Thymus (tissue), 11 donors: ENCODE measurements around the gene RMND1. TPM values are rescaled to one million over a fixed set of nuclear protein-coding genes. Genes with fewer than 3 reads are reported as not detected.

Experiments used
- DNase-seq, 9 donors: peaks; one replicate each; pipeline ENCODE4 v3.0.0-alpha.2; 2013; ENCODE audit warnings: low spot score in 9 of 9, low read depth in 6 of 9, missing footprints in 1 of 9
- H3K27ac ChIP-seq, 2 donors: one replicate each; pipeline ENCODE4 v1.5.1; 2013; ENCODE audit warnings: control low read depth in 1 of 2, low read depth in 1 of 2, low read length in 1 of 2, mild to moderate bottlenecking in 1 of 2, moderate library complexity in 1 of 2
- H3K27me3 ChIP-seq, 2 donors: one replicate each; pipeline ENCODE4 v1.5.1; 2013; ENCODE audit warnings: low read length in 1 of 2; ENCODE audit not compliant: control insufficient read depth in 2 of 2, insufficient read depth in 1 of 2
- H3K36me3 ChIP-seq, 2 donors: one replicate each; pipeline ENCODE4 v1.5.1; 2013; ENCODE audit warnings: low read length in 1 of 2, mild to moderate bottlenecking in 1 of 2, moderate library complexity in 1 of 2; ENCODE audit not compliant: control insufficient read depth in 2 of 2, insufficient read depth in 2 of 2
- H3K4me1 ChIP-seq, 2 donors: one replicate each; pipeline ENCODE4 v1.5.1; 2013; ENCODE audit warnings: low read length in 2 of 2; ENCODE audit not compliant: control insufficient read depth in 2 of 2, insufficient read depth in 2 of 2
- H3K4me3 ChIP-seq, 2 donors: one replicate each; pipeline ENCODE4 v1.5.1; 2013; ENCODE audit warnings: low read length in 2 of 2, control low read depth in 1 of 2, mild to moderate bottlenecking in 1 of 2
- H3K9me3 ChIP-seq, 2 donors: one replicate each; pipeline ENCODE4 v1.5.1; 2013; ENCODE audit warnings: low read length in 1 of 2, mild to moderate bottlenecking in 1 of 2; ENCODE audit not compliant: control insufficient read depth in 2 of 2, insufficient read depth in 1 of 2
- WGBS: extraction: QIAGEN DNeasy Blood & Tissue Kit; methylation state at CpG from one replicate; pipeline ENCODE4 v1.1.7; 2013; 5-methylcytosine and 5-hydroxymethylcytosine counted together
- polyA plus RNA-seq: library from polyadenylated mRNA; stranded (reverse); fragments of 200-250 nt; gene quantifications from one replicate; pipeline ENCODE4 v1.2.3, GENCODE V29; 2013
- total RNA-seq: library from RNA; stranded (reverse); fragments of 120-200 nt; gene quantifications from one replicate; pipeline ENCODE4 v1.2.4, GENCODE V29; 2013
- donor health status: healthy.

Gene RMND1
- total and polyA plus RNA-seq, 2 donors, result 17.0 to 17.2 TPM

DNA sequence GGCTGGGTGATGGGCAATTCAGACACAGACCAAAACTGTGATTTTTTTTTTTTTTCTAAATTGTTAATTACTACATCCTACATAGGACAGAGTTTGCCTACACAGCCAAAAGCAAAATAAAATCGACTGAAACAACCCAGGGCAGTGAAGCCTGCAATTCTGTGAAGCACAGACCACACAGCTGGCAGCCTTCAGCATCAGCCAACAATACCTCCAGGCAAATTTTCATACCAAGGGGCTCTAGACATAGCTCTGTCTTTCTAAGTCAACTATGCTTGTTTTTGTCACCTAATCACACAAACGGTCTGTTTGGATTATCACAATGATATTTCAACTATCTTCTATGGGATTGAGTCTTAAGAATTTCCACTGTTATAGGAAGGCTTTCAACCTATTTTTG is 17.6 kb downstream of the RMND1 start:
- DNase-seq, result no peak
- peaks cover 13 to 19% of the 10 kb centered on the region in 2 donors for H3K36me3 ChIP-seq
- WGBS, result 65% methylated on average over 2 of the region's 2 CpGs

GRCh38 chr6:151432651-151433050 is 19.3 kb downstream of the RMND1 start:
- no peak overlapping the region for H3K4me3 ChIP-seq
- no peaks in the 10 kb centered on the region for H3K4me1 ChIP-seq
- H3K9me3 ChIP-seq, result no peaks in the 10 kb centered on the region
- no peak overlapping the region for H3K27ac ChIP-seq
- peaks cover 18 to 35% of the 10 kb centered on the region in 2 donors for H3K36me3 ChIP-seq
- 97% methylated on average over 4 of the region's 4 CpGs for WGBS
- H3K27me3 ChIP-seq, result no peaks in the 10 kb centered on the region
- no peak for DNase-seq

More for the DNA sequence above, 17.6 kb downstream of the RMND1 start:
- Histone ChIP-seq H3K27me3 (no peaks in the 10 kb centered on the region), H3K4me3 (no peak overlapping the region), H3K9me3 (no peaks in the 10 kb centered on the region), H3K27ac (no peak overlapping the region), H3K4me1 (no peaks in the 10 kb centered on the region)

GRCh38 chr6:151431337-151431736 is 20.6 kb downstream of the RMND1 start:
- 98% methylated on average over 3 of the region's 3 CpGs for WGBS
- Histone ChIP-seq H3K27me3 (no peaks in the 10 kb centered on the region), H3K9me3 (no peaks in the 10 kb centered on the region), H3K4me3 (no peak overlapping the region), H3K27ac (no peak overlapping the region), H3K4me1 (no peaks in the 10 kb centered on the region), H3K36me3 (peaks cover 16 to 36% of the 10 kb centered on the region in 2 donors)
- DNase-seq, result no peak

- no peaks in the 10 kb centered on the region for H3K27me3 ChIP-seq
- DNase-seq, result no peak
- H3K9me3 ChIP-seq, result no peaks in the 10 kb centered on the region
- peaks cover 15 to 41% of the 10 kb centered on the region in 2 donors for H3K36me3 ChIP-seq
- H3K27ac ChIP-seq, result no peak overlapping the region
- no peak overlapping the region for H3K4me3 ChIP-seq
- H3K4me1 ChIP-seq, result no peaks in the 10 kb centered on the region
- WGBS, result 96% methylated on average over 3 of the region's 3 CpGs
Measured at GRCh38 chr6:151430886-151431285, 21.0 kb downstream of the RMND1 start.

DNA sequence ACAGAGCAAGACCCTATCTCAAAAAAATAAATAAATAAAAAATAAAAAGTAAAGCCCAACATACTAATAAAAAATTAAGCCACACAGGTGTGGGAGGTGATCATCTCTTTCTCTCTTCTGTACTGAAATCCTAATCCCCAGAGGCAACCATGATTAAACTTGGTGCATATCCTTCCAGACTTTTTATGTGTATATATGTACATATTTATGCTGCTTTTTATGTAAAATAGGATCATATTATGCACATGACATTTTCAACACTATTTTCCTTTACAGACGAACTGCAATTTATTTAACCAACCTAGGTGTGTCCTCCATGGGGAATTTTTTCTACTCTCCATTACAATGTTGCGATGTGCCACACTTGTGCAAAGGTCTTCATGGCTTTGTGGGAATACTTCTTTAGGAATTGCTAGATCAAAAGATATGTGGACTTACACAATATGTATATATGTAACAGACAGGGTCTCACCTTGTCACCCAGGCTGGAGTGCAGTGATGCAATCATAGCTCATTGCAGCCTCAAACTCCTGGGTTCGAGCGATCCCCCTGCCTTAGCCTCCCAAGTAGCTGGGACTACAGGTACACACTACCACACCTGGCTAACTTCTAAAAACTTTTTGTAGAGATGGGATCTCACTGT is 23.7 kb downstream of the RMND1 start:
- Histone ChIP-seq H3K27ac (no peak overlapping the region), H3K4me1 (no peaks in the 10 kb centered on the region), H3K9me3 (no peaks in the 10 kb centered on the region), H3K27me3 (no peaks in the 10 kb centered on the region), H3K36me3 (peaks cover 15 to 52% of the 10 kb centered on the region in 2 donors), H3K4me3 (no peak overlapping the region)
- 97% methylated on average over 4 of the region's 4 CpGs for WGBS
- DNase-seq, result no peak

DNA sequence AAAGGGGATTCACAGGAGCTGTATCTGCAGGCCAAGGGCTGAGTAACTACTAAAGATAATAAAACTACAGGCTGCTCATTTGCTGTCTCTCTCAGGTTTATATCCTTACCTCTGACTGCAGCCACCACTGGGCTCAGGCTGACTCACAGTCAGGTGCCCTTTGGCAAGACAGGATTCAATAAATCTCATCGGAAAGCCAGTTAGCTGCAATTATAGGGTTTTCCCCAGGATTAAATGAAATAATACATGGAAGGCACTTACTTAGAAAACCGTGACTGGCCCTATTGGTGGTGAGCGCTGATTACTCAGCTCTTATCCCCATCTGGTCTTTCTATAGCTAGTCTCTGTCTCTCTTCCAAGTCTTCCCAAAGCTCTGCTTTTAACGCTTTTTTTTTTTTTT is 26.4 kb downstream of the RMND1 start:
- Histone ChIP-seq H3K27ac (no peak overlapping the region), H3K36me3 (peaks cover 8 to 48% of the 10 kb centered on the region in 2 donors), H3K4me3 (no peak overlapping the region), H3K4me1 (no peaks in the 10 kb centered on the region), H3K27me3 (no peaks in the 10 kb centered on the region), H3K9me3 (no peaks in the 10 kb centered on the region)
- no peak for DNase-seq
- WGBS, result over 99% methylated on average over 4 of the region's 4 CpGs

DNA sequence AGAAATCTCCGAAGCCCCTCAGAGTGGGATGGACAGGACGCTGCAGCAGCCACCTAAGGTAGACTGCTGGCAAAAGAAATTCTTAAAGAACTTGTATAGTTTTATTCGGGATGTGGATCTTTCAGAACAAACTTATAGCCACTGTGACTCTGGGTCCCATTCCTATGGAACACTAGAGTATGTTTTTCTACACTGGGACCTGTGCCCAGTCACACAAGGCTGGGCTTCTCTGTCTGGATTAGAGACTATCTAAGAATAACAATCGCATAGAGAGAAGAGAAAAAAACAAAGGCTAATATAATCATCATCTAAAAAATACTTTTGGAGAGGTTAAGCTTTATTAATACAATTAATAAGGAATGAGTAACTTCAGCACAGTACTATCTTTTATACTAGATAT is 28.9 kb downstream of the RMND1 start:
- DNase-seq, result no peak
- Histone ChIP-seq H3K4me3 (no peak overlapping the region), H3K27ac (no peak overlapping the region), H3K27me3 (no peaks in the 10 kb centered on the region), H3K9me3 (no peaks in the 10 kb centered on the region), H3K4me1 (no peaks in the 10 kb centered on the region), H3K36me3 (peaks cover 9 to 42% of the 10 kb centered on the region in 2 donors)
- 98% methylated on average over 4 of the region's 4 CpGs for WGBS

DNA sequence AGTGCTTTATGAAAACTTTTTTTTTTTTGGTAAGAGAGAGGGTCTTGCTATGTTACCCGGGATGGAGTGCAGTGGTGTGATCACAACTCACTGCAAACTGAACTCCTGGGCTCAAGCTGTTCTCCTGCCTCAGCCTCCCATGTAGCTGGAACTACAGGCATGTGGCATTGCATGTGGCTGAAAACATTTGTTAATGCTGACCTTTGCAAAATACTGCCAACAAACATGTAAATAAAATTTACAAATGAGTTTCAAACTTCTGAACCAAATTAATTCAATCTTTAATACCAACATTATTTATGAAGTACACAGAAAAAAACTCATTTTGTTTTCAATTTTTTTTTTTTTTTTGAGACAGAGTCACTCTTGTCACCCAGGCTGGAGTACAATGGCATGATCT is 34.4 kb downstream of the RMND1 start:
- no peak overlapping the region for H3K4me3 ChIP-seq
- H3K27me3 ChIP-seq, result no peaks in the 10 kb centered on the region
- no peak overlapping the region for H3K27ac ChIP-seq
- peaks cover 0 to 6% of the 10 kb centered on the region in 2 donors for H3K9me3 ChIP-seq
- peaks cover 7 to 48% of the 10 kb centered on the region in 2 donors for H3K36me3 ChIP-seq
- peaks cover 8 to 10% of the 10 kb centered on the region in 2 donors for H3K4me1 ChIP-seq
- WGBS, result 98% methylated on average over 1 of the region's 1 CpG
- DNase-seq, result no peak

- Histone ChIP-seq H3K27ac (no peak overlapping the region), H3K36me3 (peaks cover 16 to 50% of the 10 kb centered on the region in 2 donors), H3K4me3 (no peak overlapping the region), H3K9me3 (peaks cover 0 to 6% of the 10 kb centered on the region in 2 donors), H3K4me1 (peaks cover 8 to 10% of the 10 kb centered on the region in 2 donors), H3K27me3 (no peaks in the 10 kb centered on the region)
- 96% methylated on average over 3 of the region's 3 CpGs for WGBS
- DNase-seq, result no peak
Measured at GRCh38 chr6:151414641-151415260, 37.2 kb downstream of the RMND1 start.
